ENCODE measurements around the gene TMEM203. TPM values are rescaled to one million over a fixed set of nuclear protein-coding genes. Genes with fewer than 3 reads are reported as not detected.

The TMEM203 gene
- total and polyA plus RNA-seq, 2 of the 13 experiments (the other 11 are each of a cell fraction or from before 2014, with no cell fraction given): 23.4 to 36.7 TPM

GRCh38 chr9:137240318-137240840 lies 34.9 kb upstream of the TMEM203 start (continued):
- TF ChIP-seq ZNF17 (CRISPR knock-in tag; IDR thresholded peaks at IDR 0.05) (no peak), ZNF776 (CRISPR knock-in tag; IDR thresholded peaks at IDR 0.05) (no peak), HDAC1 (CRISPR knock-in tag; IDR thresholded peaks at IDR 0.05) (peak; percentile 93), BORCS8-MEF2B (CRISPR knock-in tag; IDR thresholded peaks at IDR 0.05) (peak; percentile 78), ATF1 (CRISPR knock-in tag; IDR thresholded peaks at IDR 0.05) (no peak), YY1 (IDR thresholded peaks at IDR 0.05; ENCODE audit: insufficient read depth, insufficient replicate concordance, low read depth, low read length) (peak; percentile 29), IRF1 (CRISPR knock-in tag; IDR thresholded peaks at IDR 0.05; ENCODE audit: low read depth) (no peak), MEIS2 (CRISPR knock-in tag; IDR thresholded peaks at IDR 0.05) (no peak), ZEB1 (IDR thresholded peaks at IDR 0.05; ENCODE audit: insufficient replicate concordance, low read depth) (no peak), ZNF784 (CRISPR knock-in tag; IDR thresholded peaks at IDR 0.05; ENCODE audit: borderline replicate concordance) (peak; percentile 55; the same call in 1 of the 2 replicates), SMARCE1 (IDR thresholded peaks at IDR 0.05; ENCODE audit: borderline replicate concordance) (no peak), BATF2 (CRISPR knock-in tag; IDR thresholded peaks at IDR 0.05) (0 out of 2 replicates have a peak, but pooled peaks have one; percentile 69), MTF1 (CRISPR knock-in tag; IDR thresholded peaks at IDR 0.05) (no peak), ARNT2 (CRISPR knock-in tag; IDR thresholded peaks at IDR 0.05; ENCODE audit: low read depth) (peak; percentile 73; the same call in 1 of the 2 replicates), HCFC1 (IDR thresholded peaks at IDR 0.05; ENCODE audit: low read depth, low read length) (no peak), HOMEZ (CRISPR knock-in tag; IDR thresholded peaks at IDR 0.05; ENCODE audit: low read depth) (no peak), CEBPZ (IDR thresholded peaks at IDR 0.05; ENCODE audit: low read length) (no peak), ELF4 (CRISPR knock-in tag; IDR thresholded peaks at IDR 0.05; ENCODE audit: borderline replicate concordance) (no peak), WIZ (CRISPR knock-in tag; IDR thresholded peaks at IDR 0.05) (peak; percentile 64), BRF2 (CRISPR knock-in tag; IDR thresholded peaks at IDR 0.05) (no peak), HMG20B (CRISPR knock-in tag; conservative IDR thresholded peaks at IDR 0.05) (no peak), PRPF4 (IDR thresholded peaks at IDR 0.05; ENCODE audit: low read depth, low read length, poor library complexity, severe bottlenecking) (no peak), MXI1 (IDR thresholded peaks at IDR 0.05; ENCODE audit: borderline replicate concordance, low read depth, low read length) (peak; percentile 6; the same call in 1 of the 3 replicates)
